ENCODE data around the gene GPR78.

The GPR78 gene

GRCh38 chr4:8538076-8538702 is 42.0 kb upstream of the GPR78 start:
- Histone ChIP-seq H3K4me3 (ENCODE audit: low read length in 2 of 2) (no peak overlapping the region), H3K4me1 (ENCODE audit: control insufficient read depth in 2 of 2, insufficient read depth in 1 of 2, low read depth in 1 of 2, low read length in 2 of 2) (no peaks in the 10 kb centered on the region), H2AFZ (ENCODE audit: low read length) (no peak overlapping the region), H3K4me2 (ENCODE audit: insufficient read depth, low read length, poor library complexity, severe bottlenecking) (no peak overlapping the region), H3K18ac (ENCODE audit: low read length) (no peak overlapping the region), H2BK15ac (ENCODE audit: low read length) (no peak overlapping the region), H3K36me3 (replicated peaks in 1 of 2; ENCODE audit: control insufficient read depth in 2 of 2, insufficient read depth in 2 of 2, low read length in 2 of 2) (no peaks in the 10 kb centered on the region), H2BK5ac (ENCODE audit: low read length) (no peak overlapping the region), H2BK120ac (ENCODE audit: low read depth, low read length) (no peak overlapping the region), H4K8ac (ENCODE audit: low read depth, low read length) (no peak overlapping the region), H2AK5ac (ENCODE audit: low read depth, low read length) (no peak overlapping the region), H4K91ac (ENCODE audit: low read depth, low read length, poor library complexity) (no peak overlapping the region), H2BK12ac (ENCODE audit: low read length) (no peak overlapping the region), H3K27me3 (ENCODE audit: control insufficient read depth in 3 of 3, insufficient read depth in 3 of 3, low read depth in 1 of 3, low read length in 3 of 3) (no peaks in the 10 kb centered on the region), H3K14ac (ENCODE audit: low read length) (no peak overlapping the region), H3K23ac (ENCODE audit: low read depth, low read length, poor library complexity) (no peak overlapping the region), H3K9me3 (replicated peaks in 1 of 2; ENCODE audit: control insufficient read depth in 2 of 2, insufficient read depth in 1 of 2, low read depth in 1 of 2, low read length in 2 of 2) (no peaks in the 10 kb centered on the region), H3K9ac (ENCODE audit: low read depth, low read length, poor library complexity) (no peak overlapping the region), H3K4ac (ENCODE audit: low read length) (no peak overlapping the region), H3K79me1 (ENCODE audit: low read depth, low read length) (no peaks in the 10 kb centered on the region), H3K27ac (replicated peaks; ENCODE audit: low read length) (no peak overlapping the region)
- no peak for DNase-seq (ENCODE audit: low spot score)
- no CpG with 5 or more reads among the region's 12 CpGs for WGBS, 2 donors (ENCODE audit: extremely low coverage in 2 of 2, insufficient read length in 2 of 2, insufficient replicate concordance in 1 of 2)

DNA sequence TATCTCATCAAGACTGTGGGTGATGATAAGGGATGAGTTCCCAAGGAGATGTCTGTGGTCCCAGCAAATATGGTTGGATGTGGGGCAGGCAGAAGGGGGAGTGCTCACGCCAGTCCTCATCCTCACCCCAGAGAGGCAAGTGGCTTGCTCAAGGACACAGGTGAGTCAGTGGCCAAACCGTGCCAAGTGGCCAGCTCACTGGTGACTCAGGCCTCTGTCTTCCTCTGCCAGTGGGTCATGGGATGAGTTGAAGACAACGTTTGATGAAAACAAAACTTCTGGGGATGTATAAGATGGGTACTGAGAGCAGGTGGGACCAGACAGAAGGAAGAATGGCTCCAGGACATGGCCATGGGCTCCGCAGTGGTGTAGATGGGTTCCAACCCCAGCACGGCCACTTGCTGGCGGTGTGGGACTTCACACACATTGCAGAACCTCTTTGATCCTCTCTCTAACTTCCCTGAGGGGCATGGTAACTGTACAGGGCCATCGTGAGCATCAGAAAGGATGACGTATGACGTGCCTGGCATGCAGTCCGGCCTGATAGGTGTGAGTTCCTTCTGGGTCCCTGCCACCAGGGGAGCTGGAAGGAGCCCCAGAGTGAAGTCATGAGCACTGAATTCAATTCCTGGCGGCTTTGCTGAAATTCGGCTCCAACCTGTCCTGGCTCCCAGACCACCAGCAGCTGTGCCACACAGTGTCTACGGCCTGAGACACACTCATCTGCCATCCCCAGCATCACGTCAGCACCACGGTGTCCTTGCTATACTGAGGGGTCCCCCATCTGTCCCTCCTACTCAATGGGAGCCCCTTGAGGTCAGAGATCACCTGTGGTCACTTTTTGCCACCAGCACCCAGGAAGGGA is 41.3 kb upstream of the GPR78 start:
- Histone ChIP-seq H3K4ac (ENCODE audit: low read length) (no peak overlapping the region), H2BK15ac (ENCODE audit: low read length) (no peak overlapping the region), H3K18ac (ENCODE audit: low read length) (no peak overlapping the region), H4K8ac (ENCODE audit: low read depth, low read length) (no peak overlapping the region), H2BK12ac (ENCODE audit: low read length) (no peak overlapping the region), H3K23ac (ENCODE audit: low read depth, low read length, poor library complexity) (no peak overlapping the region), H3K4me3 (ENCODE audit: low read length in 2 of 2) (peak overlapping the region in 1 of 2 donors; percentile 24), H3K79me1 (ENCODE audit: low read depth, low read length) (no peaks in the 10 kb centered on the region), H3K9me3 (replicated peaks in 1 of 2; ENCODE audit: control insufficient read depth in 2 of 2, insufficient read depth in 1 of 2, low read depth in 1 of 2, low read length in 2 of 2) (no peaks in the 10 kb centered on the region), H3K14ac (ENCODE audit: low read length) (no peak overlapping the region), H3K4me1 (ENCODE audit: control insufficient read depth in 2 of 2, insufficient read depth in 1 of 2, low read depth in 1 of 2, low read length in 2 of 2) (no peaks in the 10 kb centered on the region), H3K27me3 (ENCODE audit: control insufficient read depth in 3 of 3, insufficient read depth in 3 of 3, low read depth in 1 of 3, low read length in 3 of 3) (no peaks in the 10 kb centered on the region), H3K27ac (replicated peaks; ENCODE audit: low read length) (no peak overlapping the region), H2BK5ac (ENCODE audit: low read length) (no peak overlapping the region), H2BK120ac (ENCODE audit: low read depth, low read length) (no peak overlapping the region), H3K4me2 (ENCODE audit: insufficient read depth, low read length, poor library complexity, severe bottlenecking) (no peak overlapping the region), H3K9ac (ENCODE audit: low read depth, low read length, poor library complexity) (peak overlapping the region; percentile 0), H3K36me3 (replicated peaks in 1 of 2; ENCODE audit: control insufficient read depth in 2 of 2, insufficient read depth in 2 of 2, low read length in 2 of 2) (no peaks in the 10 kb centered on the region), H4K91ac (ENCODE audit: low read depth, low read length, poor library complexity) (no peak overlapping the region), H2AK5ac (ENCODE audit: low read depth, low read length) (no peak overlapping the region), H2AFZ (ENCODE audit: low read length) (no peak overlapping the region)
- WGBS, 2 donors (ENCODE audit: extremely low coverage in 2 of 2, insufficient read length in 2 of 2, insufficient replicate concordance in 1 of 2) = no CpG with 5 or more reads among the region's 15 CpGs
- DNase-seq (ENCODE audit: low spot score) = no peak

- no peak for DNase-seq (ENCODE audit: low spot score)
- no peak overlapping the region for H4K8ac ChIP-seq (ENCODE audit: low read depth, low read length)
- no CpG with 5 or more reads among the region's 5 CpGs for WGBS, 2 donors (ENCODE audit: extremely low coverage in 2 of 2, insufficient read length in 2 of 2, insufficient replicate concordance in 1 of 2)
These were observed 40.5 kb upstream of the GPR78 start for GRCh38 chr4:8539661-8540060.

DNA sequence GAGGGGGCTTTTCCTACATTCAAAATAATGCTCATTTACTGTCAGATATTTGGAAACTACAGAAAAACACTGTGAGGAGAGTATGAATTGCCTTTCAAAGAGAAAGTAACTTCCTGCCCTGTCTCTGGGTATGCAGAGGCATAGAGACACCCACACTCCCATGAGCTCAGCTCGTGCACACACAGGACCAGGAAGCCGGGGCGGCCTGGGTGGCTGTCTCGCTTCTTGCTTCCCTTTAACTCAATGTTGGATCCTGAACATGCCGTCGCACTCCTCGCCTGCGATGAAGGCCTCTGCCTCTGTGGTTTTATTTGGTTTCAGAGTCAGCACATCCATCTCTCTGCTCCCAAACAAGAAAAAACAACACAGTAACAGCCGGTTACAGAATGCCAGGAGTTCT is 40.1 kb upstream of the GPR78 start:
- WGBS, 2 donors (ENCODE audit: extremely low coverage in 2 of 2, insufficient read length in 2 of 2, insufficient replicate concordance in 1 of 2) = no CpG with 5 or more reads among the region's 9 CpGs

More at GRCh38 chr4:8539661-8540060, 40.5 kb upstream of the GPR78 start:
- H3K4ac ChIP-seq (ENCODE audit: low read length) = no peak overlapping the region
- no peak overlapping the region for H2BK12ac ChIP-seq (ENCODE audit: low read length)
- H4K91ac ChIP-seq (ENCODE audit: low read depth, low read length, poor library complexity) = no peak overlapping the region
- no peak overlapping the region for H3K4me2 ChIP-seq (ENCODE audit: insufficient read depth, low read length, poor library complexity, severe bottlenecking)
- no peaks in the 10 kb centered on the region for H3K27me3 ChIP-seq (ENCODE audit: control insufficient read depth in 3 of 3, insufficient read depth in 3 of 3, low read depth in 1 of 3, low read length in 3 of 3)
- H3K27ac ChIP-seq (replicated peaks; ENCODE audit: low read length) = no peak overlapping the region
- H3K4me1 ChIP-seq (ENCODE audit: control insufficient read depth in 2 of 2, insufficient read depth in 1 of 2, low read depth in 1 of 2, low read length in 2 of 2) = no peaks in the 10 kb centered on the region
- no peak overlapping the region for H2BK120ac ChIP-seq (ENCODE audit: low read depth, low read length)
- H3K23ac ChIP-seq (ENCODE audit: low read depth, low read length, poor library complexity) = no peak overlapping the region
- no peak overlapping the region for H2AFZ ChIP-seq (ENCODE audit: low read length)
- H3K18ac ChIP-seq (ENCODE audit: low read length) = no peak overlapping the region
- no peaks in the 10 kb centered on the region for H3K79me1 ChIP-seq (ENCODE audit: low read depth, low read length)
- H3K36me3 ChIP-seq (replicated peaks in 1 of 2; ENCODE audit: control insufficient read depth in 2 of 2, insufficient read depth in 2 of 2, low read length in 2 of 2) = no peaks in the 10 kb centered on the region
- no peak overlapping the region for H2BK5ac ChIP-seq (ENCODE audit: low read length)
- H2AK5ac ChIP-seq (ENCODE audit: low read depth, low read length) = no peak overlapping the region
- no peak overlapping the region for H2BK15ac ChIP-seq (ENCODE audit: low read length)
- H3K9ac ChIP-seq (ENCODE audit: low read depth, low read length, poor library complexity) = no peak overlapping the region
- no peak overlapping the region for H3K4me3 ChIP-seq (ENCODE audit: low read length in 2 of 2)
- H3K9me3 ChIP-seq (replicated peaks in 1 of 2; ENCODE audit: control insufficient read depth in 2 of 2, insufficient read depth in 1 of 2, low read depth in 1 of 2, low read length in 2 of 2) = no peaks in the 10 kb centered on the region
- no peak overlapping the region for H3K14ac ChIP-seq (ENCODE audit: low read length)

More for the DNA sequence above, 40.1 kb upstream of the GPR78 start:
- no peak overlapping the region for H2BK5ac ChIP-seq (ENCODE audit: low read length)
- H2AFZ ChIP-seq (ENCODE audit: low read length) = no peak overlapping the region
- H3K9me3 ChIP-seq (replicated peaks in 1 of 2; ENCODE audit: control insufficient read depth in 2 of 2, insufficient read depth in 1 of 2, low read depth in 1 of 2, low read length in 2 of 2) = no peaks in the 10 kb centered on the region
- no peak overlapping the region for H3K18ac ChIP-seq (ENCODE audit: low read length)
- H2AK5ac ChIP-seq (ENCODE audit: low read depth, low read length) = no peak overlapping the region
- DNase-seq (ENCODE audit: low spot score) = no peak
- H4K91ac ChIP-seq (ENCODE audit: low read depth, low read length, poor library complexity) = no peak overlapping the region
- H3K4me2 ChIP-seq (ENCODE audit: insufficient read depth, low read length, poor library complexity, severe bottlenecking) = no peak overlapping the region
- no peak overlapping the region for H4K8ac ChIP-seq (ENCODE audit: low read depth, low read length)
- H3K36me3 ChIP-seq (replicated peaks in 1 of 2; ENCODE audit: control insufficient read depth in 2 of 2, insufficient read depth in 2 of 2, low read length in 2 of 2) = no peaks in the 10 kb centered on the region
- no peak overlapping the region for H2BK15ac ChIP-seq (ENCODE audit: low read length)
- no peak overlapping the region for H3K14ac ChIP-seq (ENCODE audit: low read length)
- no peak overlapping the region for H3K27ac ChIP-seq (replicated peaks; ENCODE audit: low read length)
- no peaks in the 10 kb centered on the region for H3K79me1 ChIP-seq (ENCODE audit: low read depth, low read length)
- no peak overlapping the region for H2BK120ac ChIP-seq (ENCODE audit: low read depth, low read length)
- H3K23ac ChIP-seq (ENCODE audit: low read depth, low read length, poor library complexity) = no peak overlapping the region
- no peaks in the 10 kb centered on the region for H3K27me3 ChIP-seq (ENCODE audit: control insufficient read depth in 3 of 3, insufficient read depth in 3 of 3, low read depth in 1 of 3, low read length in 3 of 3)
- no peak overlapping the region for H2BK12ac ChIP-seq (ENCODE audit: low read length)
- no peak overlapping the region for H3K9ac ChIP-seq (ENCODE audit: low read depth, low read length, poor library complexity)
- no peak overlapping the region for H3K4ac ChIP-seq (ENCODE audit: low read length)
- H3K4me1 ChIP-seq (ENCODE audit: control insufficient read depth in 2 of 2, insufficient read depth in 1 of 2, low read depth in 1 of 2, low read length in 2 of 2) = no peaks in the 10 kb centered on the region
- no peak overlapping the region for H3K4me3 ChIP-seq (ENCODE audit: low read length in 2 of 2)
